Type B pancreatic cell (in vitro differentiated cells): ENCODE data around the gene CD163L1. TPM values are rescaled to one million over a fixed set of nuclear protein-coding genes. Genes with fewer than 3 reads are reported as not detected.

Source experiments
- DNase-seq: peaks from one replicate; pipeline ENCODE4 v3.0.0; 2021; ENCODE audit warnings: mixed read lengths; ENCODE audit not compliant: unreplicated experiment; ENCODE audit errors: extremely low spot score
- H3K27ac Mint-ChIP-seq: 2 replicates; pipeline ENCODE4 v1.8.0; 2021; ENCODE audit warnings: mild to moderate bottlenecking, mixed read lengths
- H3K27me3 Mint-ChIP-seq: 2 replicates; pipeline ENCODE4 v1.8.0; 2021; ENCODE audit warnings: mixed read lengths
- H3K36me3 Mint-ChIP-seq: 2 replicates; pipeline ENCODE4 v1.8.0; 2021; ENCODE audit warnings: mixed read lengths
- H3K4me1 Mint-ChIP-seq: one replicate; pipeline ENCODE4 v1.8.0; 2021; ENCODE audit warnings: mixed read lengths; ENCODE audit not compliant: unreplicated experiment
- H3K4me3 Mint-ChIP-seq: 2 replicates; pipeline ENCODE4 v1.8.0; 2021; ENCODE audit warnings: mild to moderate bottlenecking, mixed read lengths
- H3K9me3 Mint-ChIP-seq: 2 replicates; pipeline ENCODE4 v1.8.0; 2021; ENCODE audit warnings: mixed read lengths
- total RNA-seq: library from RNA; stranded (reverse); gene quantifications from 2 replicates; pipeline ENCODE4 v1.2.1, GENCODE V29; 2021; ENCODE audit warnings: low replicate concordance
- TF ChIP-seq, protein P1 (sequence below): fragments of 200-600 bp; sonication (generic); conservative IDR thresholded peaks from 2 replicates; pipeline ENCODE4 v1.5.0; 2021; ENCODE audit warnings: antibody characterized with exemption, mild to moderate bottlenecking

The CD163L1 gene
- total RNA-seq, 1 donor from 2014 or later = not detected

DNA sequence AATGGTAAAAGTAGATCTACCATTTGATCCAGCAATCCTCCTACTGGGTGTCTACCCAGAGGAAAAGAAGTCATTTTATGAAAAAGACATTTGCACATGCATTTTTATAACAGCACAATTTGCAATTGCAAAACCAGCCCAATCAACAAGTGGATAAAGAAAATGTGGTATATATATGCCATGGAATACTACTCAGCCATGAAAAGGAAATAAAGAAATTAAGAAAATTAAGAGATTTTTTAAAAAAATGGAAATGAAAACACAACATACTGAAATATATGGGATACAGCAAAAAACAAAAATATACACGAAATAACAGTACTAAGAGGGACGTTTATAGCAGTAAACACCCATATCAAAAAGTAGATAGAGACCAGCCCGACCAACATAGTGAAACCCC, 81.2 kb downstream of the CD163L1 start:
- peaks cover 6% of the 10 kb centered on the region for H3K27me3 Mint-ChIP-seq
- no peak overlapping the region for H3K4me3 Mint-ChIP-seq
- no peak for DNase-seq
- no peaks in the 10 kb centered on the region for H3K9me3 Mint-ChIP-seq
- H3K4me1 Mint-ChIP-seq = no peaks in the 10 kb centered on the region
- TF ChIP-seq, protein P1, sequence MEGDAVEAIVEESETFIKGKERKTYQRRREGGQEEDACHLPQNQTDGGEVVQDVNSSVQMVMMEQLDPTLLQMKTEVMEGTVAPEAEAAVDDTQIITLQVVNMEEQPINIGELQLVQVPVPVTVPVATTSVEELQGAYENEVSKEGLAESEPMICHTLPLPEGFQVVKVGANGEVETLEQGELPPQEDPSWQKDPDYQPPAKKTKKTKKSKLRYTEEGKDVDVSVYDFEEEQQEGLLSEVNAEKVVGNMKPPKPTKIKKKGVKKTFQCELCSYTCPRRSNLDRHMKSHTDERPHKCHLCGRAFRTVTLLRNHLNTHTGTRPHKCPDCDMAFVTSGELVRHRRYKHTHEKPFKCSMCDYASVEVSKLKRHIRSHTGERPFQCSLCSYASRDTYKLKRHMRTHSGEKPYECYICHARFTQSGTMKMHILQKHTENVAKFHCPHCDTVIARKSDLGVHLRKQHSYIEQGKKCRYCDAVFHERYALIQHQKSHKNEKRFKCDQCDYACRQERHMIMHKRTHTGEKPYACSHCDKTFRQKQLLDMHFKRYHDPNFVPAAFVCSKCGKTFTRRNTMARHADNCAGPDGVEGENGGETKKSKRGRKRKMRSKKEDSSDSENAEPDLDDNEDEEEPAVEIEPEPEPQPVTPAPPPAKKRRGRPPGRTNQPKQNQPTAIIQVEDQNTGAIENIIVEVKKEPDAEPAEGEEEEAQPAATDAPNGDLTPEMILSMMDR = no peak
- no peaks in the 10 kb centered on the region for H3K36me3 Mint-ChIP-seq
- H3K27ac Mint-ChIP-seq = no peak overlapping the region

DNA sequence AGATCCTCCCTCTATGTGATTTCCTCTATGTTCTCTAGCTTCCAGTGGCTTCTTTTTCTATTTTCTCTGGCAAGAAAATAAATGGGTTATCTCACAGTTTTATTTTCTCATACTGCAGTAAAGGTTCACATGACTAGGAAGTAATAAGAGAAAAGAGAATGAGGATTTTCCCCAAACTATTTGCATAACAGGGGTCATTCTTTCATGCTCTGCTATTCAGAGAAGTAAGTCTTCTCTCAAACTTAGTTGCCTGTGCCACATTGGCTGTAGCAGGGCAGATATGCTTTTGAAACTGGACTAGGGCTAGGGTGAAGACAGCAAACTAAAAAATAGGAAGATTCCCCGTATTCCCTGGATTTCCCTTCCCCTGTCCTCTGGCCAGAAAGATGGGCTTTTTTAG, 82.7 kb downstream of the CD163L1 start:
- H3K27me3 Mint-ChIP-seq = peaks cover 5% of the 10 kb centered on the region
- no peaks in the 10 kb centered on the region for H3K4me1 Mint-ChIP-seq
- H3K9me3 Mint-ChIP-seq = no peaks in the 10 kb centered on the region
- H3K36me3 Mint-ChIP-seq = no peaks in the 10 kb centered on the region
- no peak overlapping the region for H3K4me3 Mint-ChIP-seq
- TF ChIP-seq, protein P1 = no peak
- DNase-seq = no peak
- no peak overlapping the region for H3K27ac Mint-ChIP-seq

DNA sequence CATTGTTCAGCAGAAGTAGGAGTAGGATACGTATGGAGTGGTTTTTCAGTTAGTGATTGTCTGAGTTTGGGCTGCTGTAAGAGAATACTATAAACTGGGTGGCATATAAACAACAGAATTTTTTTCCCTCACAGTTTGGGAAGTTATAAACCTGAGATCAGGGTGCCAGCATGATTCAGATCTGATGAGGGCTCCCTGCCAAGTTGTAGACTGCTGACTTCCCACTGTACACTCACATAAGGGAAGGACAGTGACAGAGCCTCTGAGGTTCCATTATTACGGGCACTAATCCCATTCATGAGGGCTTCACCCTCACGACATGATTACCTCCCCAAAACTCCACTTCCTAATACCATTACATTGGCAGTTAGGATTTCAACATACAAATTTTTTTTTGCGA, 89.4 kb downstream of the CD163L1 start:
- Mint-ChIP-seq H3K4me1 (no peaks in the 10 kb centered on the region), H3K4me3 (no peak overlapping the region), H3K9me3 (no peaks in the 10 kb centered on the region), H3K27ac (no peak overlapping the region), H3K27me3 (peaks cover 16% of the 10 kb centered on the region), H3K36me3 (no peaks in the 10 kb centered on the region)
- DNase-seq = no peak
- TF ChIP-seq, protein P1 = no peak

DNA sequence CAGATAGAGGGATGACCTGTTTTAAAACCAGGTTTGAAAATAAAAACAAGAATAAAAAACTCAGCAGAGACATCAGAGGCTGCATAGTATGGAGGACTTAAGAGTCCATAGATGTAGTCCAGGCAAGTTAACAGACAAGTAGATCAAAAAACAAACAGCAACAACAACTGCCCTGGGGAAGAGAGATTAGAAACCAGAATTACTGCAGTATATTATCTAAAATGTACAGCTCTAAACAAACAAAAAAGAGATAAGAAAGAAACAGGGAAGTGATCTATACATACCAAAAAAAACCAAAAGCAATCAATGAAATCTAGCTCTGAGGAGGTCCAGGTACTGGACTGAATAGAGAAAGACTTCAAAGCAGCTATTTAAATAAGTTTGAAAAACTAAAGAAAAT, 91.3 kb downstream of the CD163L1 start:
- peaks cover 16% of the 10 kb centered on the region for H3K27me3 Mint-ChIP-seq
- H3K9me3 Mint-ChIP-seq = no peaks in the 10 kb centered on the region
- no peaks in the 10 kb centered on the region for H3K4me1 Mint-ChIP-seq

DNA sequence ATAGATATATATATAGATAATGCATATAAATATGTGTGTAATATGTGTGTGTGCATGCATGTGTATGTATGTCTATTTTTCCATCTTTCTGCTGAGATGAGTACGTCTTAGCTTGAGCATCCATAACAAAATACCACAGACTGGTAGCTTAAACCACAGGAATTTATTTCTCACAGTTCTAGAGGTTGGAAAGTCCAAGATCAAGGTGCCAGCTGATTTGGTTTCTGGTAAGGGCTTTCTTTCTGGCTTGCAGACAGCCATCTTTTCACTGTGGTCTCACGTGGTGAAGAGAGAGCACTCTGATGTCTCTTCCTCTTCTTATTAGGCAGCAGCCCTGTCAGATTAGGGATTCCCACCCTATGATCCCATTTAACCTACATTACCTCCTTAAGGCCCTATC, 92.8 kb downstream of the CD163L1 start:
- no peaks in the 10 kb centered on the region for H3K9me3 Mint-ChIP-seq
- TF ChIP-seq, protein P1 = no peak
- H3K4me3 Mint-ChIP-seq = no peak overlapping the region
- H3K27me3 Mint-ChIP-seq = peaks cover 13% of the 10 kb centered on the region
- H3K4me1 Mint-ChIP-seq = no peaks in the 10 kb centered on the region
- H3K27ac Mint-ChIP-seq = no peak overlapping the region
- no peak for DNase-seq
- H3K36me3 Mint-ChIP-seq = no peaks in the 10 kb centered on the region

More for the DNA sequence above, 91.3 kb downstream of the CD163L1 start:
- H3K4me3 Mint-ChIP-seq = no peak overlapping the region
- DNase-seq = no peak
- H3K27ac Mint-ChIP-seq = no peak overlapping the region
- no peaks in the 10 kb centered on the region for H3K36me3 Mint-ChIP-seq
- TF ChIP-seq, protein P1 = no peak

DNA sequence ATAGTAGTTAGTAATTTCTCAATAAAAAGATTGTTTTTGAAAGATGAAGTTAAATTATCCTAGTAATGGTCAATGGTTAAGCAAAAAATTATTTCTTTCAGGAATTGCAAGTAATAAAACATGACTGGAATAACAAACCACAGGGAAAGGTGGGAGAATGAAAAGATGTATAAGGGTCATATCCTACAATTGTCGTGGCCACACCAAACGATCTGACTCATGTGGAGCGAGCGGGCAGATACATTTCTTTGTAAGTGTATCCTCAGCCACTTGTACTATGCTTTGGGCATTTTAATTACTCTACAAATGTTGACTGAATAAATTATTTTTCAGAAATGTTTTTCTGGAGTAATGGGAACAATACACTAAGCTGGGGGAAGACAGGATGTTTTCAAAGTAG, 94.5 kb downstream of the CD163L1 start:
- Mint-ChIP-seq H3K27me3 (peaks cover 13% of the 10 kb centered on the region), H3K36me3 (no peaks in the 10 kb centered on the region), H3K27ac (no peak overlapping the region), H3K4me1 (no peaks in the 10 kb centered on the region), H3K9me3 (no peaks in the 10 kb centered on the region), H3K4me3 (no peak overlapping the region)
- TF ChIP-seq, protein P1 = no peak
- DNase-seq = no peak
